ENCODE results near the gene GBP5. TPM values are rescaled to one million over a fixed set of nuclear protein-coding genes. Genes with fewer than 3 reads are reported as not detected.

Gene GBP5
- total RNA-seq, 1 donor from 2014 or later = not detected

- TF ChIP-seq, protein P1, sequence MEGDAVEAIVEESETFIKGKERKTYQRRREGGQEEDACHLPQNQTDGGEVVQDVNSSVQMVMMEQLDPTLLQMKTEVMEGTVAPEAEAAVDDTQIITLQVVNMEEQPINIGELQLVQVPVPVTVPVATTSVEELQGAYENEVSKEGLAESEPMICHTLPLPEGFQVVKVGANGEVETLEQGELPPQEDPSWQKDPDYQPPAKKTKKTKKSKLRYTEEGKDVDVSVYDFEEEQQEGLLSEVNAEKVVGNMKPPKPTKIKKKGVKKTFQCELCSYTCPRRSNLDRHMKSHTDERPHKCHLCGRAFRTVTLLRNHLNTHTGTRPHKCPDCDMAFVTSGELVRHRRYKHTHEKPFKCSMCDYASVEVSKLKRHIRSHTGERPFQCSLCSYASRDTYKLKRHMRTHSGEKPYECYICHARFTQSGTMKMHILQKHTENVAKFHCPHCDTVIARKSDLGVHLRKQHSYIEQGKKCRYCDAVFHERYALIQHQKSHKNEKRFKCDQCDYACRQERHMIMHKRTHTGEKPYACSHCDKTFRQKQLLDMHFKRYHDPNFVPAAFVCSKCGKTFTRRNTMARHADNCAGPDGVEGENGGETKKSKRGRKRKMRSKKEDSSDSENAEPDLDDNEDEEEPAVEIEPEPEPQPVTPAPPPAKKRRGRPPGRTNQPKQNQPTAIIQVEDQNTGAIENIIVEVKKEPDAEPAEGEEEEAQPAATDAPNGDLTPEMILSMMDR (IDR thresholded peaks at IDR 0.05) = no peak
- intact Hi-C loops (cut with DNase I) = no loop called here
- no peak overlapping the region for H3K4me3 ChIP-seq
- no peaks in the 10 kb centered on the region for H3K36me3 ChIP-seq
- H3K9me3 ChIP-seq = no peaks in the 10 kb centered on the region
- DNase-seq (ENCODE audit: low spot score in 2 of 2) = no peak
- no peaks in the 10 kb centered on the region for H3K27me3 ChIP-seq
- H3K4me1 ChIP-seq = no peaks in the 10 kb centered on the region
- no peak overlapping the region for H3K27ac ChIP-seq
Observed at GRCh38 chr1:89298461-89298860, 25.8 kb upstream of the GBP5 start.

DNA sequence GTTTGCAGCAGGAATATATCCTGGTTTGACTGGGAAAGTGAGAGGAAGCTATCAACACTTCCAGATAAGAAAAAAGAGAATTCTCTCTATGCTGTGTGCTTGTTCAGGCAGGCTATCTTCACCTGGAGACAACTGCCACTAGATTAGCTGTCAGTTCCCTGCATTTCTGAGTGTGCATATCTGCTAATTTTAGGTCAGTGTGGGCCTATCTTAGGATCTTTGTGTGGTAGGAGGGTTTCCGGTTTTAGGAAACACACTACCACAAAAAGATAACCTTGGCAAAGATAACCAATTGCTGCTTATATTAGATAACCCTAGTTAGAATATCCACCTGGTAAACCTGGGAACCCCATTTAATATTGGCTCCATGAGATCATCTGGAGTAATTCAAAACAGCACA is 22.5 kb upstream of the GBP5 start:
- H3K4me3 ChIP-seq = no peak overlapping the region
- no peaks in the 10 kb centered on the region for H3K36me3 ChIP-seq
- no peak overlapping the region for H3K27ac ChIP-seq
- intact Hi-C loops (cut with DNase I) = no loop called here
- TF ChIP-seq, protein P1 (IDR thresholded peaks at IDR 0.05) = no peak
- H3K4me1 ChIP-seq = no peaks in the 10 kb centered on the region
- H3K9me3 ChIP-seq = no peaks in the 10 kb centered on the region
- DNase-seq (ENCODE audit: low spot score in 2 of 2) = no peak
- no peaks in the 10 kb centered on the region for H3K27me3 ChIP-seq

DNA sequence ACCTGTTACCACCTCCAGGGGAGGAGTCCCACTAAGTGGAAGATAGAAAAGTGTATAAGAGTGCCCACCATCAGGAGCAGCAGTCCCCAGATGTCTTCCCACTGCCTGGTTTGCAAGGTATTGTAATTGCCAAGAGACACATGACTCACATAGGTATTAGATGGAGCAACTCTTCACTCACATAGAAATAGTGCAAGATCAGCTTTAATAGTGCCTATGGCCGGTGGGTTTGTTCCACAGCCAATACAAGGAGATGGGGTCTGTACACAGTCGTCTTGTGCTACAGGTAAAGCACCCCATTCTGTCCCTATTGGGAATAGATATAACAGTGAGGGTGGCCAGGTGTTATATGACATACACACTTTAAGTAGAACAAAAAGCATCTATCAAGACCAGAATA is 18.6 kb upstream of the GBP5 start:
- TF ChIP-seq, protein P1 (IDR thresholded peaks at IDR 0.05) = no peak
- H3K4me3 ChIP-seq = no peak overlapping the region
- H3K27me3 ChIP-seq = no peaks in the 10 kb centered on the region
- no peak for DNase-seq (ENCODE audit: low spot score in 2 of 2)
- peaks cover 0 to 6% of the 10 kb centered on the region in 2 donors for H3K4me1 ChIP-seq
- H3K27ac ChIP-seq = no peak overlapping the region
- intact Hi-C loops (cut with DNase I) = no loop called here
- no peaks in the 10 kb centered on the region for H3K36me3 ChIP-seq
- H3K9me3 ChIP-seq = no peaks in the 10 kb centered on the region

GRCh38 chr1:89288051-89288340 is 15.3 kb upstream of the GBP5 start:
- intact Hi-C loops (cut with DNase I) = no loop called here
- Histone ChIP-seq H3K4me1 (peaks cover 0 to 6% of the 10 kb centered on the region in 2 donors), H3K9me3 (no peaks in the 10 kb centered on the region), H3K4me3 (no peak overlapping the region), H3K27ac (no peak overlapping the region), H3K27me3 (no peaks in the 10 kb centered on the region), H3K36me3 (no peaks in the 10 kb centered on the region)
- TF ChIP-seq, protein P1 (IDR thresholded peaks at IDR 0.05) = no peak
- DNase-seq (ENCODE audit: low spot score in 2 of 2) = no peak

DNA sequence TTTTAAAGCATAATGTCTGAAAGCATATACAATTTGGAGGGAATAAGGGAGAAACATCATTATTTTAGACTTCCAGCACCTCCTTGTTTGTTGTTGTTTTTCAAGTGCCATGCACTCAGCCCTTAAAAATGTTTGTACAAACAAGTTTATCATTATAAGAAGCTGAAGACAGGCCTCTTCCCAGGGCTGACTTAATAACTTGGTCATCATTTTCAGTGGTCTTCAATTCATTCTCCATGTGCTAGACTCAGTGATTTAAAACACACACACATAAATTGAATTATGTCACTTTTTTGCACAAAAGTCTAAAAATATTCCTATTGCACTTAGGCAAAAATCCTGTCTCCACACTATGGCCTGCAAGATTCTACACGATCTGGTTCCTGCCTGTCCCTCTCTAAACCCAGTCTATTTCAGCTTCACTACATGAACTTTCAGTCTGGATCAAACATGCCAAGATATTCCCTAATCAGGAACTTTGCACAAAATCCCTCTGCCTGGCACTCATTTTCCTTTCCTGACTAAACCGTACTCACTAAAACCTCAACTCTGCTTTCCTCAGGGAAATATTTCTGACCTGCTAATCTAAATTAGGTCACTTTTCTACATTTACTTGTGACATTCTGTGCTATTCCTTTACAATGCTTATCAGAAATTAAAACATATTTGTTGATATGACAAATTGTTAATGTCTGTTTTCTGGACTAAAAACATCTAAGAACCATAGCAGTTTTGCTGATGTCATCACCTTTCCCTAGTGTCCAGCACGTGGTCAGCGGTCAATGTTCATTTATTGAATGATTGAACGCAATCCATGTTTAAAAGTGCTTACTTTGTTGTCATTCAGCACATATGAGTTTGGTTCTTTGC is 14.8 kb upstream of the GBP5 start:
- peak overlapping the region in 1 of 2 donors; percentile 35 for H3K4me3 ChIP-seq
- H3K27me3 ChIP-seq = no peaks in the 10 kb centered on the region
- H3K36me3 ChIP-seq = no peaks in the 10 kb centered on the region
- peaks cover 0 to 6% of the 10 kb centered on the region in 2 donors for H3K4me1 ChIP-seq
- DNase-seq (ENCODE audit: low spot score in 2 of 2) = no peak
- TF ChIP-seq, protein P1 (IDR thresholded peaks at IDR 0.05) = no peak
- intact Hi-C loops (cut with DNase I) = no loop called here
- no peaks in the 10 kb centered on the region for H3K9me3 ChIP-seq
- H3K27ac ChIP-seq = no peak overlapping the region
